Activated CD8-positive, alpha-beta T cell treated with anti-CD3 and anti-CD28 coated beads for 36 hours (primary cell): ENCODE results near the gene RAB40C. TPM values are rescaled to one million over a fixed set of nuclear protein-coding genes. Genes with fewer than 3 reads are reported as not detected.

ENCODE experiments used
- ATAC-seq: fragments of 200-7000 bp; cut with Tn5 transposase; one replicate; pipeline ENCODE4 v1.10.0; 2021; ENCODE audit warnings: mild to moderate bottlenecking, moderate library complexity
- CTCF ChIA-PET: fragments of 350-600 bp; sonication (Branson Sonifier 250); formaldehyde crosslinking; loops from one replicate; lab custom pipeline; 2021; ENCODE audit warnings: antibody characterized with exemption; lab: Charles Lee
- POLR2A ChIA-PET: fragments of 350-600 bp; sonication (Branson Sonifier 250); formaldehyde crosslinking; loops from one replicate; lab custom pipeline; 2021; ENCODE audit warnings: antibody characterized with exemption; lab: Charles Lee
- DNase-seq: peaks from one replicate; pipeline ENCODE4 v3.0.0-alpha.2; 2020
- H3K27ac Mint-ChIP-seq: one replicate; pipeline ENCODE4 v1.8.0; 2021; ENCODE audit warnings: mild to moderate bottlenecking, mixed read lengths
- H3K27me3 Mint-ChIP-seq: one replicate; pipeline ENCODE4 v1.8.0; 2021; ENCODE audit warnings: mixed read lengths
- H3K36me3 Mint-ChIP-seq: one replicate; pipeline ENCODE4 v1.8.0; 2021; ENCODE audit warnings: low read depth, mixed read lengths
- H3K4me1 Mint-ChIP-seq: one replicate; pipeline ENCODE4 v1.8.0; 2021; ENCODE audit warnings: low read depth, mixed read lengths
- H3K4me3 Mint-ChIP-seq: one replicate; pipeline ENCODE4 v1.8.0; 2021; ENCODE audit warnings: mild to moderate bottlenecking, moderate library complexity, mixed read lengths
- H3K9me3 Mint-ChIP-seq: one replicate; pipeline ENCODE4 v1.8.0; 2021; ENCODE audit warnings: mixed read lengths
- CTCF ChIP-seq: fragments of 200-600 bp; IDR thresholded peaks from one replicate; pipeline ENCODE4 v1.8.0; 2022; ENCODE audit warnings: antibody characterized with exemption, mild to moderate bottlenecking
- intact Hi-C: fragments of 100-400 bp; cut with micrococcal nuclease; formaldehyde crosslinking; loops from one replicate; pipeline ENCODE4 v1.10.0; 2022
- total RNA-seq, 2 experiments: library from RNA; stranded (reverse); gene quantifications; one replicate each; pipeline ENCODE4 v1.2.3, GENCODE V29; 2021

RAB40C gene
- total RNA-seq, 2 experiments from 2014 or later, result 8.1 to 8.8 TPM

- peaks cover 8% of the 10 kb centered on the region for H3K4me1 Mint-ChIP-seq
- H3K4me3 Mint-ChIP-seq, result no peak overlapping the region
- no peaks in the 10 kb centered on the region for H3K9me3 Mint-ChIP-seq
- intact Hi-C loops, result no loop called here
- no peak for TF ChIP-seq CTCF
- no peaks in the 10 kb centered on the region for H3K27me3 Mint-ChIP-seq
- POLR2A ChIA-PET, result interaction anchor here (3.5 kb wide), 1 partner anchor 16 kb away, joined by 11 read pairs; the partner anchor contains the start of gene RHOT2
- ATAC-seq (no peak), DNase-seq (no peak)
- no peak overlapping the region for H3K27ac Mint-ChIP-seq
- CTCF ChIA-PET, result interaction anchor here (0.9 kb wide), 1 partner anchor 15 kb away, joined by 3 read pairs; the partner anchor contains the start of gene RHOT2
- no peaks in the 10 kb centered on the region for H3K36me3 Mint-ChIP-seq
Measured at GRCh38 chr16:652454-653305, 62.8 kb downstream of the RAB40C start.

DNA sequence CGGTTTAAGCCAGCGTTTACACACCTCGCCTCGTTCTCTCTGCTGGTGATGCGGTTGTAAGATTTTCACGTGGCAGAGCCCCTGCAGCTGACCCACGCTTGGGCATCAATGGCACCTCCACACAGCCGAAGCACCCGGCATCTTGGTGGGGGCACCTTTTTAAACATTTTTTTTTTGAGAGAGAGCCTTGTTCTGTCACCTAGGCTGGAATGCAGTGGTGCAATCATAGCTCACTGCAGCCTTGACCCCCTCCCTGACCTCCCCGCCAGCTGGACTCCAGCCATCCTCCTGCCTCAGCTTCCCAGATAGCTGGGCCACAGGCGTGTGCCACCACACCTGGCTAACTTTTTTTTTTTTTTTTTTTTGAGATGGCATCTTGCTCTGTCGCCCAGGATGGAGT lies 64.2 kb downstream of the RAB40C start:
- H3K36me3 Mint-ChIP-seq, result no peaks in the 10 kb centered on the region
- H3K27me3 Mint-ChIP-seq, result no peaks in the 10 kb centered on the region
- peaks cover 4% of the 10 kb centered on the region for H3K4me1 Mint-ChIP-seq
- CTCF ChIA-PET, result interaction anchor here (0.6 kb wide), 1 partner anchor 693 kb away, joined by 3 read pairs; no protein-coding TSS in a partner anchor
- H3K4me3 Mint-ChIP-seq, result no peak overlapping the region
- no peak overlapping the region for H3K27ac Mint-ChIP-seq
- TF ChIP-seq CTCF, result no peak
- no peaks in the 10 kb centered on the region for H3K9me3 Mint-ChIP-seq
- DNase-seq (no peak), ATAC-seq (no peak)
- intact Hi-C loops, result no loop called here
- POLR2A ChIA-PET, result no interaction called here

DNA sequence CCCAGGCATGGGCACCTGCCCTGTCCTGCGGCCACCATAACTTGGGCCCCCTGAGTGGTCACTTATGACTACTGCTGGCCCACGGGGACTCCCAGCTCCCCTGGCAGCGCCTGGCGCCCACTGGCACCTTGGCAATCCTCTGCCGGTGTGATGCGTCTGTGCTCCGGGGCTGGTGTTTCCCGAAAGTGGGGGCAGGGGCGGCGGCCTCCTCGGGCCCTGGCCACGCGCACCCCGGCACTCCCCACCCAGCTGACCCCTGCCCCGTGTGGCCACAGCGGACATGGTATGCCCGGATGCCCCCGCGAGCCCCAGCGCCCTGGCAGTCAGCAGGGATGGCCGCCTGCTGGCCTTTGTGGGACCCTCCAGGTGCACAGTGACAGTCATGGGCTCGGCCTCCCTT lies 67.6 kb downstream of the RAB40C start:
- no peak overlapping the region for H3K4me3 Mint-ChIP-seq
- ChIA-PET POLR2A (interaction anchor here (0.6 kb wide), 1 partner anchor 9 kb away, joined by 3 read pairs; no protein-coding TSS in a partner anchor), CTCF (no interaction called here)
- peaks cover 7% of the 10 kb centered on the region for H3K4me1 Mint-ChIP-seq
- no peak for DNase-seq
- no peak overlapping the region for H3K27ac Mint-ChIP-seq
- ATAC-seq, result no peak
- peaks cover 4% of the 10 kb centered on the region for H3K36me3 Mint-ChIP-seq
- no peaks in the 10 kb centered on the region for H3K9me3 Mint-ChIP-seq
- no peak for TF ChIP-seq CTCF
- intact Hi-C loops, result no loop called here
- H3K27me3 Mint-ChIP-seq, result no peaks in the 10 kb centered on the region

DNA sequence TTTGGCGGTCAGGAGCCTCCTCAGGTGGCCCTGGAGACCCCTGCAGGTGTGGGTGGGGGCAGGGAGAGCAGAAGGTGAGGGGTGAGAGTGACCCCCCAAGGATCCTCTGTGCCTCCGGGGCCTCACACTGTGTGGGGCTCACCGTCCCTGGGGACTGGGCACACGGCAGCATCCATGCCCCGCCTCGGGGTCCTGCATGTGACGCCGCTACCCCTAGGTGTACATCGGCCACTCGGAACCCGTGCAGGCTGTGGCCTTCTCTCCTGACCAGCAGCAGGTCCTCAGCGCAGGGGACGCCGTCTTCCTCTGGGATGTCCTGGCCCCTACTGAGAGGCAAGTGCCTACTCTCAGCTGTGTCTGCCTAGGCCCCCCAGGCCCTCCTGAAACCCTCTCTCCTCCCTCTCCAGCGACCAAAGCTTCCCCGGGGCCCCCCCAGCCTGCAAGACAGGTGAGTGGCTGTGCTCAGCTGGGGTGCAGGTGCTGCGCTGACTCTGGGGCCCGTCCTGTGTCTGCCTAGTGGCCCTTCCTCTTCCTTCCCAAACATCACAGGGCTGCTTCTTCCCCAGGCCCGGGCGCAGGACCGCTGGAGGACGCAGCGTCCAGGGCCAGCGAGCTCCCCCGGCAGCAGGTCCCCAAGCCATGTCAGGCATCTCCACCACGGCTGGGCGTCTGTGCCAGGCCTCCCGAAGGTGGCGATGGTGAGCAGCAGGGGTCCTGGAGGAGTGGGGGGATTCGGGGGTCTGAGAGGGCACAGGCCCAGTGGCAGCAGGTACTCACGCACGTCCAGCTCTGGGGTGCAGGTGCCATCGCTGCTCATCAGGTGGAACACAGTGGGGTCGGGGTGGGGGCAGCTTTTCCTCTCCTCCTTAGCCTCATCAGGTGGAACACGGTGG lies 69.1 kb downstream of the RAB40C start:
- no peak overlapping the region for H3K27ac Mint-ChIP-seq
- H3K4me3 Mint-ChIP-seq, result no peak overlapping the region
- H3K36me3 Mint-ChIP-seq, result peaks cover 10% of the 10 kb centered on the region
- peaks cover 7% of the 10 kb centered on the region for H3K4me1 Mint-ChIP-seq
- H3K27me3 Mint-ChIP-seq, result no peaks in the 10 kb centered on the region
- TF ChIP-seq CTCF, result no peak
- intact Hi-C loops, result no loop called here
- CTCF ChIA-PET, result interaction anchor here (0.6 to 1.3 kb wide), 3 partner anchors 8 to 11 kb away, joined by 3 to 5 read pairs (median 4); partner anchors contain the start of gene WDR90
- DNase-seq, result no peak
- POLR2A ChIA-PET, result interaction anchor here (0.7 to 0.8 kb wide), 2 partner anchors 16 to 22 kb away, joined by 3 to 5 read pairs; partner anchors contain the start of gene METTL26
- no peaks in the 10 kb centered on the region for H3K9me3 Mint-ChIP-seq
- ATAC-seq, result no peak
